Right atrium auricular region (tissue), 2 donors: ENCODE results near the gene GPR35. TPM values are rescaled to one million over a fixed set of nuclear protein-coding genes. Genes with fewer than 3 reads are reported as not detected.

Source experiments
- DNase-seq: peaks from one replicate; pipeline ENCODE4 v3.0.0-alpha.2; 2019; ENCODE audit warnings: low spot score
- H3K27ac ChIP-seq, 2 donors: fragments of 200-600 bp; sonication (generic); 1 replicate in 1 of 2; 2 replicates in 1 of 2; pipeline ENCODE4 v1.5.1; 2016 to 2019
- H3K27me3 ChIP-seq, 2 donors: fragments of 200-600 bp; sonication (generic); one replicate each; pipeline versions ENCODE4 v1.5.1 to v1.6.0; 2017 to 2019
- H3K36me3 ChIP-seq: fragments of 200-600 bp; sonication (generic); one replicate; pipeline ENCODE4 v1.5.1; 2016
- H3K4me1 ChIP-seq, 2 donors: fragments of 200-600 bp; sonication (generic); one replicate each; pipeline versions ENCODE4 v1.5.1 to v1.6.0; 2017 to 2019
- H3K4me3 ChIP-seq, 2 donors: fragments of 200-600 bp; sonication (generic); 1 replicate in 1 of 2; 2 replicates in 1 of 2; pipeline ENCODE4 v1.5.1; 2017 to 2019; ENCODE audit warnings: mild to moderate bottlenecking in 1 of 2, moderate library complexity in 1 of 2
- H3K9me3 ChIP-seq, 2 donors: fragments of 200-600 bp; sonication (generic); one replicate each; pipeline ENCODE4 v1.5.1; 2019
- total RNA-seq, 2 donors: library from RNA; depleted of rRNA; stranded (reverse); fragments of >200 nt; gene quantifications; one replicate each; pipeline ENCODE4 v1.1.0, GENCODE V29; 2016
- TF ChIP-seq, protein P1 (sequence below), 2 donors: fragments of 200-600 bp; sonication (generic); IDR thresholded peaks; one replicate each; pipeline ENCODE4 v1.5.1; 2019; ENCODE audit warnings: antibody characterized with exemption in 2 of 2

The GPR35 gene
- total RNA-seq: under 1 TPM; 0.56 to 0.86 TPM

GRCh38 chr2:240624950-240625621 lies at the start of gene GPR35:
TSS of gene GPR35 (plus strand) at chr2:240625480. CDS start at chr2:240629953, 4,473 bp downstream.
- H3K36me3 ChIP-seq: no peaks in the 10 kb centered on the region

DNA sequence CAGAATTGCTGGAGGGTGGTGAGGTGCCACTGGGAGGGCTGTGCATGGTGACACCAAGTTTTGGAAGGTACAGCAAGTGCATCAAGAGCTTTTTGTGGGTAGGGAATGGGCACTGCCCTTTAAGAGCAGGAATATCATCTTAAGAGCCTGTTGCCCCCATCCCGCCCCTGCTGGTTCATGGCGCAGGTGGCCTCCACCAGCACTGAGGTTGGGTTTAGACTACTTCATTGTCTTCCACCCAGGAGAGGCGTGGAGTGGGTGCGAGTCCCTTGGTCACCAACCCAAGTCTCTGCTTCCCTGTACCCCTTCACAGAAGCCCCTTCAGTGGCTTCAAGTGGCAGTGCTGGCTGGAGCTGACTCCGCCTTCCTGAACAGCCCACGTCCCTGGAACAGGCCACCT lies 49.2 kb upstream of the GPR35 start:
- TF ChIP-seq, protein P1, sequence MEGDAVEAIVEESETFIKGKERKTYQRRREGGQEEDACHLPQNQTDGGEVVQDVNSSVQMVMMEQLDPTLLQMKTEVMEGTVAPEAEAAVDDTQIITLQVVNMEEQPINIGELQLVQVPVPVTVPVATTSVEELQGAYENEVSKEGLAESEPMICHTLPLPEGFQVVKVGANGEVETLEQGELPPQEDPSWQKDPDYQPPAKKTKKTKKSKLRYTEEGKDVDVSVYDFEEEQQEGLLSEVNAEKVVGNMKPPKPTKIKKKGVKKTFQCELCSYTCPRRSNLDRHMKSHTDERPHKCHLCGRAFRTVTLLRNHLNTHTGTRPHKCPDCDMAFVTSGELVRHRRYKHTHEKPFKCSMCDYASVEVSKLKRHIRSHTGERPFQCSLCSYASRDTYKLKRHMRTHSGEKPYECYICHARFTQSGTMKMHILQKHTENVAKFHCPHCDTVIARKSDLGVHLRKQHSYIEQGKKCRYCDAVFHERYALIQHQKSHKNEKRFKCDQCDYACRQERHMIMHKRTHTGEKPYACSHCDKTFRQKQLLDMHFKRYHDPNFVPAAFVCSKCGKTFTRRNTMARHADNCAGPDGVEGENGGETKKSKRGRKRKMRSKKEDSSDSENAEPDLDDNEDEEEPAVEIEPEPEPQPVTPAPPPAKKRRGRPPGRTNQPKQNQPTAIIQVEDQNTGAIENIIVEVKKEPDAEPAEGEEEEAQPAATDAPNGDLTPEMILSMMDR (IDR thresholded peaks at IDR 0.05): no peak

More at GRCh38 chr2:240624950-240625621, at the start of gene GPR35:
- Histone ChIP-seq H3K27ac (no peak within 1 kb of the TSS), H3K4me3 (no peak within 1 kb of the TSS), H3K4me1 (no peaks in the 10 kb centered on the region), H3K27me3 (no peaks in the 10 kb centered on the region), H3K9me3 (no peaks in the 10 kb centered on the region)
- DNase-seq: no peak
- TF ChIP-seq, protein P1 (IDR thresholded peaks at IDR 0.05): no peak

DNA sequence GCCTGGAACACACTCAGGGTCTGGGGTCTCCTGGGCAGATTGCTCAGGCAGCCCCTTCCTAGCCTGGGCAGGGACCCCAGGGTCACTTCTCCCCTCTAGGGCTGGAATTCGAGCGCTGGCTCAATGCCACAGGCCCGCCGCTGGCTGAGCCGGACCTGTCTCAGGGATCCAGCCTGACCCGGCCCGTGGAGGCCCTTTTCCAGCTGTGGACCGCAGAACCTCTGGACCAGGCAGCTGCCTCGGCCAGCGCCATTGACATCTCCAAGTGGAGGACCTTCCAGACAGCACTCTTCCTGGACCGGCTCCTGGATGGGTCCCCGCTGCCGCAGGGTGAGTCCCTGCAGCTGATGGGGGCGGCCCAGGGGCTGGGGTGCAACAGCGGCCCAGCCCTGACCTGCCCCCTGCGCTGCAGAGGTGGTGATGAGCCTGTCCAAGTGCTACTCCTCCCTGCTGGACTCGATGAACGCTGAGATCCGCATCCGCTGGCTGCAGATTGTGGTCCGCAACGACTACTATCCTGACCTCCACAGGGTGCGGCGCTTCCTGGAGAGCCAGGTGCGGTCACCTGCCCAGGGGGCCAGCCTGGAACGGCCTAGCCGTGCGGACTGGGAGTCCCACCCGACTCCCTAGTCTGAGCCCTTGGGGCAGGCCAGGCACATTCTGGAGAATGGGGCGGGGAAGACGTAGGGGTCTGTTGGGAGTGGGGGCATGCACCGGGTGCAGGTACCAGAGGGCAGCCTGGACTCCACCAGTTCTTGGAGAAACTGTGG lies 48.7 kb upstream of the GPR35 start:
- H3K27ac ChIP-seq: no peak overlapping the region
- no peak for DNase-seq
- no peaks in the 10 kb centered on the region for H3K27me3 ChIP-seq
- TF ChIP-seq, protein P1 (IDR thresholded peaks at IDR 0.05): no peak
- no peak overlapping the region for H3K4me3 ChIP-seq
- H3K36me3 ChIP-seq: peaks cover 44% of the 10 kb centered on the region
- peaks cover 0 to 20% of the 10 kb centered on the region in 2 donors for H3K4me1 ChIP-seq
- H3K9me3 ChIP-seq: no peaks in the 10 kb centered on the region

More for the DNA sequence above, 49.2 kb upstream of the GPR35 start:
- Histone ChIP-seq H3K27ac (no peak overlapping the region), H3K4me3 (no peak overlapping the region), H3K27me3 (no peaks in the 10 kb centered on the region), H3K4me1 (peaks cover 0 to 21% of the 10 kb centered on the region in 2 donors), H3K9me3 (no peaks in the 10 kb centered on the region), H3K36me3 (peaks cover 44% of the 10 kb centered on the region)
- DNase-seq: no peak

DNA sequence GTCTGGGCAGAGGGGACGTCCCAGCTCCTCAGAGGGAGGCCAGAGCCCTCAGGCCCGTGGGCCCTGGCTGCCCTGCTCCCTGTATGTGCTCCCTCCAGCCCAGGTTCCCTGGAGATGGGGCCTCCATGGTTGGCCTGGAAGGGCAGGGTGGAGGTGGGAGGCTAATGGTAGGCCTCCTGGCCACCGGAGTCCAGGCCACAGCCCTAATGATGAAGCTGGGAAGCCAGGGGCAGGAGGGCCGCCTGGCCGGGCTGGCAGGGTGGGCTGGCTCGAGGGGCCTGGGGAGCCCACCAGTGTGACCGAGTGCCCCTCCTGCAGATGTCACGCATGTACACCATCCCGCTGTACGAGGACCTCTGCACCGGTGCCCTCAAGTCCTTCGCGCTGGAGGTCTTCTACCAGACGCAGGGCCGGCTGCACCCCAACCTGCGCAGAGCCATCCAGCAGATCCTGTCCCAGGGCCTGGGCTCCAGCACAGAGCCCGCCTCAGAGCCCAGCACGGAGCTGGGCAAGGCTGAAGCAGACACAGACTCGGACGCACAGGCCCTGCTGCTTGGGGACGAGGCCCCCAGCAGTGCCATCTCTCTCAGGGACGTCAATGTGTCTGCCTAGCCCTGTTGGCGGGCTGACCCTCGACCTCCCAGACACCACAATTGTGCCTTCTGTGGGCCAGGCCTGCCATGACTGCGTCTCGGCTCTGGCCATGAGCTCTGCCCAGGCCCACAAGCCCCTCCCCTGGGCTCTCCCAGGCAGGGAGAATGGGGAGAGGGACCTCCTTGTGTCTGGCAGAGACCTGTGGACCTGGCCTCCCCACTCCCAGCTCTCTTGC lies 47.8 kb upstream of the GPR35 start:
- TF ChIP-seq, protein P1 (IDR thresholded peaks at IDR 0.05): no peak
- Histone ChIP-seq H3K4me1 (peaks cover 0 to 20% of the 10 kb centered on the region in 2 donors), H3K36me3 (peaks cover 42% of the 10 kb centered on the region), H3K27ac (no peak overlapping the region), H3K9me3 (no peaks in the 10 kb centered on the region), H3K27me3 (no peaks in the 10 kb centered on the region), H3K4me3 (no peak overlapping the region)
- DNase-seq: no peak

DNA sequence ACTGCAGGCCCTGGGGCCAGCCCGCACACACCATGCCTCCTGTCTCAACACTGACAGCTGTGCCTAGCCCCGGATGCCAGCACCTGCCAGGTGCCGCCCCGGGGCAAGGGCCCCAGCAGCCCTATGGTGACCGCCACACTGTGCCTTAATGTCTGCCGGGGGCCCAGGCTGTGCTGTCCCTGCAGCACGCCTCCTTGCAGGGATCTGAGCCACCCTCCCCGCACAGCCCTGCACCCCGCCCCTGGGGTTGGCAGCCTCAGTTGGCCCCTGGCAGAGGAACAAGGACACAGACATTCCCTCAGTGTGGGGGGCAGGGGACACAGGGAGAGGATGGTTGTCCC lies 47.2 kb upstream of the GPR35 start:
- Histone ChIP-seq H3K4me3 (no peak overlapping the region), H3K27ac (no peak overlapping the region), H3K36me3 (peaks cover 39% of the 10 kb centered on the region), H3K9me3 (no peaks in the 10 kb centered on the region), H3K27me3 (no peaks in the 10 kb centered on the region), H3K4me1 (peaks cover 0 to 20% of the 10 kb centered on the region in 2 donors)
- DNase-seq: no peak
- TF ChIP-seq, protein P1 (IDR thresholded peaks at IDR 0.05): no peak
